Naive thymus-derived CD4-positive, alpha-beta T cell (primary cell): Measurements from ENCODE around the gene PDE5A. TPM values are rescaled to one million over a fixed set of nuclear protein-coding genes. Genes with fewer than 3 reads are reported as not detected.
"Not testable (repeated sequence)": the region's sequence is repeated elsewhere in the genome, so short reads cannot be mapped to it uniquely, and the experiment has no call there.

ENCODE experiments used
- ATAC-seq: fragments of 150-1000 bp; cut with Tn5 transposase; 2 replicates; pipeline ENCODE4 v1.10.0; 2021; ENCODE audit warnings: mild to moderate bottlenecking, moderate library complexity
- CTCF ChIA-PET: fragments of 350-600 bp; sonication (Branson Sonifier 250); formaldehyde crosslinking; loops from one replicate; lab custom pipeline; 2021; ENCODE audit warnings: antibody characterized with exemption; lab: Charles Lee
- POLR2A ChIA-PET: fragments of 350-600 bp; sonication (Branson Sonifier 250); formaldehyde crosslinking; loops from one replicate; lab custom pipeline; 2021; ENCODE audit warnings: antibody characterized with exemption, inconsistent platforms; lab: Charles Lee
- DNase-seq, 9 donors: peaks; one replicate each; pipeline versions ENCODE4 v3.0.0 to v3.0.0-alpha.2; 2020 to 2022; ENCODE audit warnings: mixed read lengths in 1 of 9
- H3K27ac ChIP-seq: one replicate; pipeline ENCODE4 v1.7.0; 2013; ENCODE audit warnings: mild to moderate bottlenecking, low read depth, low read length, moderate library complexity
- H3K27me3 ChIP-seq, 2 donors: one replicate each; pipeline ENCODE4 v1.7.0; 2013; ENCODE audit warnings: low read length in 2 of 2, mild to moderate bottlenecking in 2 of 2, moderate library complexity in 2 of 2; ENCODE audit not compliant: control insufficient read depth in 2 of 2, insufficient read depth in 2 of 2
- H3K36me3 ChIP-seq, 3 experiments: 1 replicate in 2 of 3; 2 replicates in 1 of 3; pipeline ENCODE4 v1.7.0; 2013; ENCODE audit warnings: low read length in 3 of 3, mild to moderate bottlenecking in 3 of 3, moderate library complexity in 1 of 3; ENCODE audit not compliant: insufficient read depth in 3 of 3, control insufficient read depth in 2 of 3
- H3K4me1 ChIP-seq, 2 donors: one replicate each; pipeline ENCODE4 v1.7.0; 2013; ENCODE audit warnings: low read length in 2 of 2, mild to moderate bottlenecking in 2 of 2, moderate library complexity in 1 of 2; ENCODE audit not compliant: control insufficient read depth in 2 of 2, insufficient read depth in 2 of 2
- H3K4me3 ChIP-seq: 2 replicates; pipeline ENCODE4 v1.7.0; 2013; ENCODE audit warnings: mild to moderate bottlenecking, low read length
- H3K9me3 ChIP-seq, 3 experiments: 1 replicate in 2 of 3; 2 replicates in 1 of 3; pipeline ENCODE4 v1.7.0; 2013; ENCODE audit warnings: low read length in 3 of 3; ENCODE audit not compliant: control insufficient read depth in 2 of 3
- H3K27ac Mint-ChIP-seq, 9 donors: one replicate each; pipeline ENCODE4 v1.8.0; 2020 to 2022; ENCODE audit warnings: mixed read lengths in 9 of 9, mild to moderate bottlenecking in 8 of 9, moderate library complexity in 5 of 9, inconsistent platforms in 2 of 9
- H3K27me3 Mint-ChIP-seq, 5 donors: one replicate each; pipeline ENCODE4 v1.8.0; 2021 to 2022; ENCODE audit warnings: mixed read lengths in 5 of 5, mild to moderate bottlenecking in 1 of 5
- H3K36me3 Mint-ChIP-seq, 5 donors: one replicate each; pipeline ENCODE4 v1.8.0; 2020 to 2022; ENCODE audit warnings: mixed read lengths in 5 of 5, mild to moderate bottlenecking in 3 of 5, inconsistent platforms in 1 of 5
- H3K4me1 Mint-ChIP-seq, 7 donors: one replicate each; pipeline ENCODE4 v1.8.0; 2020 to 2022; ENCODE audit warnings: mixed read lengths in 7 of 7, mild to moderate bottlenecking in 3 of 7, inconsistent platforms in 1 of 7
- H3K4me3 Mint-ChIP-seq, 10 donors: one replicate each; pipeline ENCODE4 v1.8.0; 2020 to 2022; ENCODE audit warnings: mild to moderate bottlenecking in 10 of 10, mixed read lengths in 10 of 10, moderate library complexity in 6 of 10, inconsistent platforms in 2 of 10
- H3K9me3 Mint-ChIP-seq, 11 donors: one replicate each; pipeline ENCODE4 v1.8.0; 2020 to 2022; ENCODE audit warnings: mixed read lengths in 11 of 11, mild to moderate bottlenecking in 4 of 11, inconsistent platforms in 1 of 11, moderate library complexity in 1 of 11
- intact Hi-C, 2 donors: fragments of 100-400 bp; cut with micrococcal nuclease; formaldehyde crosslinking; loops; one replicate each; pipeline ENCODE4 v1.15.1; 2023
- polyA plus RNA-seq, 2 donors: library from polyadenylated mRNA; unstranded; fragments of 300-500 nt; fragmentation: Illumina TruSeq; gene quantifications; one replicate each; pipeline ENCODE4 v1.2.3, GENCODE V29; 2021
- total RNA-seq, 6 experiments: library from RNA in 5 of 6; stranded (reverse) in 5 of 6; gene quantifications; 1 replicate in 5 of 6; 2 replicates in 1 of 6; pipeline ENCODE4 v1.2.3 and lab custom pipeline; 2021 to 2026

Gene PDE5A
- total and polyA plus RNA-seq, 7 experiments from 2014 or later = 0.21 to 2.6 (median 0.65) TPM

DNA sequence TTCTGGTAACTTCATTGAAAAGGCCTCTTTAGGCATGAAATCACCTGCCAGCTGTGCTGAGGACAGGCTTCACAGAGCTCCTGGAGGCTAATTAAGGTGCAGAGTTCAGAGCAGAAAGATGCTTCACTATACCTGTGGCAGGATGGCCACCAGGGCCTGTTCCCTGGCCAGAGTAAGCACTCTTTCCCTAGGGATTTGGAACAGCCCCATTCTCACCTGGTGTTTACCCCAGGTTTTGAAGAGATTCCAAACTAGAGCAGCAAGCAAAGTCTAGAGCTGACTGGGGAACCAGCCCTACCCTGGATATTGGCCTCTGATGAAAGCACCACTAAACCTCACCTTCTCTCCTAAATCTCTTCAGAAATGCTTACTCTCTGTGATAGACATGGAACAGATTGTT lies 148.8 kb downstream of the PDE5A start:
- ATAC-seq (no peak), DNase-seq (no peak)
- ChIA-PET POLR2A (no interaction called here), CTCF (no interaction called here)
- no peak overlapping the region for H3K4me3 Mint-ChIP-seq
- no peak overlapping the region for H3K27ac Mint-ChIP-seq
- Histone ChIP-seq H3K4me1 (no peaks in the 10 kb centered on the region), H3K9me3 (no peaks in the 10 kb centered on the region), H3K27ac (no peak overlapping the region), H3K27me3 (no peaks in the 10 kb centered on the region), H3K36me3 (peaks cover 0 to 24% (median 0%) of the 10 kb centered on the region in 3 experiments), H3K4me3 (no peak overlapping the region)
- H3K4me1 Mint-ChIP-seq = peaks cover 0 to 5% (median 0%) of the 10 kb centered on the region in 7 donors
- H3K27me3 Mint-ChIP-seq = no peaks in the 10 kb centered on the region
- H3K36me3 Mint-ChIP-seq = peaks cover 21 to 69% (median 57%) of the 10 kb centered on the region in 5 donors
- peaks cover 0 to 19% (median 6%) of the 10 kb centered on the region in 11 donors for H3K9me3 Mint-ChIP-seq
- intact Hi-C loops = no loop called here

GRCh38 chr4:119479180-119479808 lies 149.3 kb downstream of the PDE5A start:
- no peaks in the 10 kb centered on the region for H3K4me1 ChIP-seq
- peaks cover 20 to 65% (median 53%) of the 10 kb centered on the region in 5 donors for H3K36me3 Mint-ChIP-seq
- ATAC-seq = no peak
- no peak overlapping the region for H3K4me3 Mint-ChIP-seq
- H3K27me3 Mint-ChIP-seq = no peaks in the 10 kb centered on the region
- no peak overlapping the region for H3K27ac ChIP-seq
- ChIA-PET CTCF (no interaction called here), POLR2A (no interaction called here)
- no peak overlapping the region for H3K4me3 ChIP-seq
- H3K36me3 ChIP-seq = peaks cover 0 to 26% (median 0%) of the 10 kb centered on the region in 3 experiments
- DNase-seq = no peak
- no peaks in the 10 kb centered on the region for H3K27me3 ChIP-seq
- no peaks in the 10 kb centered on the region for H3K9me3 ChIP-seq
- intact Hi-C loops = no loop called here
- no peak overlapping the region for H3K27ac Mint-ChIP-seq
- H3K4me1 Mint-ChIP-seq = peaks cover 0 to 2% (median 0%) of the 10 kb centered on the region in 7 donors
- peaks cover 0 to 16% (median 4%) of the 10 kb centered on the region in 11 donors for H3K9me3 Mint-ChIP-seq

DNA sequence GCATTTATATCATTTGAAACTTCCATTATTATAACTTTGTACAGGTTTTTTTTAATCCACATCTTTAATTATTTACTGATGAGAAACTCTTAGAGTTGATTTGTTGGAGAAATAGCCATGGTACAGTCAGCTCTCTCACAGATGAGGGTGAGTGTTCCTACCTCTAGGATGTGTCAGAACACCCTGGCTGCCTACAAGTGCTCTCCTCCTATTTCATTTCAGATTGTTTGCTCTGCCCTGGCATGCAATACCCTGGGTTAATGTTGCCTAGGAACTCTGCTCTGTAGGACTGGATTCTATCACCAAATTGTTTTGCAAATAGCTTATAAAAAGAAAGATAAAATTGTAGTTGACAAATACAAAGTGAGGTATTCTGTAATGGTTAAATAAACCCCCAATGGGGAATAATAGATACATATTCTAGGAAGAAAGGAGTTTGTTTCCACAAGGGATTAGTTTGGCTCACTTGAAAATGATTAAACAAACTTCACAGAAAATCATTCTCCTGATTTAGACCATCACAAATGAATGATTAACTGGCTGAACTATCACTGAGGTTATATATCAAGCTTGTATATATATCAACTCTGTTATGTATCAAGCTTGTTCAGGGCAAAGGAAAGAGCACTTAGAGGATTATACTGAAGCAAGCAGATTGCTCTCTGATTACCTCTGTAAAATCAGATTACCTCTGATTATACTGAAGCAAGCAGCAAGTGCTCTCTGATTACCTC lies 150.0 kb downstream of the PDE5A start:
- Histone ChIP-seq H3K27me3 (no peaks in the 10 kb centered on the region), H3K27ac (no peak overlapping the region), H3K36me3 (peaks cover 0 to 26% (median 0%) of the 10 kb centered on the region in 3 experiments), H3K9me3 (no peaks in the 10 kb centered on the region), H3K4me1 (no peaks in the 10 kb centered on the region), H3K4me3 (no peak overlapping the region)
- ATAC-seq = no peak
- no peaks in the 10 kb centered on the region for H3K4me1 Mint-ChIP-seq
- CTCF ChIA-PET = no interaction called here
- H3K27ac Mint-ChIP-seq = no peak overlapping the region
- peaks cover 0 to 12% (median 2%) of the 10 kb centered on the region in 11 donors for H3K9me3 Mint-ChIP-seq
- H3K27me3 Mint-ChIP-seq = no peaks in the 10 kb centered on the region
- POLR2A ChIA-PET = no interaction called here
- H3K4me3 Mint-ChIP-seq = no peak overlapping the region
- intact Hi-C loops = no loop called here
- no peak for DNase-seq
- peaks cover 17 to 64% (median 49%) of the 10 kb centered on the region in 5 donors for H3K36me3 Mint-ChIP-seq

DNA sequence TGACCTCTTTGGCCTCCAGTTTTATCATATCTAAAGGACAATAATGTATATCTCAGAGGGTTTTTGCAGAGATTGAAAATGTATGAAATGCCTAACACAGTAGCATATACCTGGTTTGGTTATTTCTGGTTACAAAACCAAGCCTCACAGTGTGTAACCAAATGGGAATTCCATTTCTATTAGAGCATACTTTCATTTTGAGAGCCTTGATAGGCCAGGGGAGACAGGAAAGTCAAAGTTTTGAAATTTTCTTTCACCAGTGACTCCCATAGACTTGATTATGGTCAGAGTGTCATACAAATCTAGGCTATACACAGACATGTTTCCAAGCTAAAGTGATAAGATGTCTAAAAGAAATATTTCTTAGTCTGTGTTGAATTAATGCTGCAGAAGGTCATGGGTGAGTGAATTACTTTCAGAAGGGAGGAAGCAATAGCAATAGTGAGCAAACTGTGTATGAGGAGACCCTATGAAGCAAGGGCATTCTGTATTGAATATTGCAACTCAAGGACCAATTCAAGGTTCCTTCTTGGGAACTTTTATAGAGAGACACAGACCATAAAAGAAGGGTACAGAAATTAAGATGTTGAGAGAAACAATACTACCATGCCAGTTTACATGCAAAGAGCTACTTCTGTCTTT lies 151.1 kb downstream of the PDE5A start:
- ATAC-seq (no peak), DNase-seq (no peak)
- H3K4me1 ChIP-seq = no peaks in the 10 kb centered on the region
- H3K27me3 ChIP-seq = no peaks in the 10 kb centered on the region
- no peak overlapping the region for H3K27ac ChIP-seq
- intact Hi-C loops = no loop called here
- ChIA-PET CTCF (no interaction called here), POLR2A (no interaction called here)
- peaks cover 0 to 7% (median 2%) of the 10 kb centered on the region in 11 donors for H3K9me3 Mint-ChIP-seq
- no peaks in the 10 kb centered on the region for H3K9me3 ChIP-seq
- H3K4me3 ChIP-seq = no peak overlapping the region
- no peaks in the 10 kb centered on the region for H3K27me3 Mint-ChIP-seq
- H3K4me3 Mint-ChIP-seq = no peak overlapping the region
- H3K27ac Mint-ChIP-seq = peak overlapping the region in 1 of 9 donors; percentile 39
- peaks cover 0 to 26% (median 0%) of the 10 kb centered on the region in 3 experiments for H3K36me3 ChIP-seq
- peaks cover 10 to 61% (median 43%) of the 10 kb centered on the region in 5 donors for H3K36me3 Mint-ChIP-seq
- H3K4me1 Mint-ChIP-seq = no peaks in the 10 kb centered on the region

DNA sequence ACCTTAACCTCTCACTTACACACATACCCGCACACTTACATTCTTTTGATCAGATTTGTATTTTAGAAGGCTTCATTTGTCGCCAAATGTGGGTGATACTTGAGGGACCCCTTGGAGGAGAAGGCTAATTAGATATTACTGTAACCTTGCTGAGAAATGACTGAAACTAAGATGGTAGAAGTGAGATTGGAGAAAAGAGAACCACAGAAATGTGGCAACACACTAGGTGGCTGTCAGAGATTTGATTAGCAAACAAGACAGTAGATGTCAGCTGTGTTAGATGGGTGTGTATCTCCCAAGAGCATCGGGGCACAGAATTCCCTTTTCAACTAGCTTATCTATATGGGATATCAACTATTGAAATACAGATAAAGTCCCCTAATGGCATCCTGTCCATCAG lies 157.3 kb downstream of the PDE5A start:
- H3K36me3 ChIP-seq = peaks cover 0 to 23% (median 0%) of the 10 kb centered on the region in 3 experiments
- H3K27ac ChIP-seq = no peak overlapping the region
- Mint-ChIP-seq H3K4me3 (no peak overlapping the region), H3K27me3 (no peaks in the 10 kb centered on the region), H3K36me3 (peaks cover 11 to 54% (median 13%) of the 10 kb centered on the region in 5 donors), H3K27ac (no peak overlapping the region), H3K9me3 (no peaks in the 10 kb centered on the region), H3K4me1 (peaks cover 0 to 3% (median 0%) of the 10 kb centered on the region in 7 donors)
- ChIA-PET POLR2A (interaction anchor here (0.7 kb wide), 1 partner anchor 19 kb away, joined by 3 read pairs; no protein-coding TSS in a partner anchor), CTCF (no interaction called here)
- no peaks in the 10 kb centered on the region for H3K9me3 ChIP-seq
- no peaks in the 10 kb centered on the region for H3K4me1 ChIP-seq
- no peak for ATAC-seq
- intact Hi-C loops = no loop called here
- no peak overlapping the region for H3K4me3 ChIP-seq
- no peak for DNase-seq
- H3K27me3 ChIP-seq = no peaks in the 10 kb centered on the region

DNA sequence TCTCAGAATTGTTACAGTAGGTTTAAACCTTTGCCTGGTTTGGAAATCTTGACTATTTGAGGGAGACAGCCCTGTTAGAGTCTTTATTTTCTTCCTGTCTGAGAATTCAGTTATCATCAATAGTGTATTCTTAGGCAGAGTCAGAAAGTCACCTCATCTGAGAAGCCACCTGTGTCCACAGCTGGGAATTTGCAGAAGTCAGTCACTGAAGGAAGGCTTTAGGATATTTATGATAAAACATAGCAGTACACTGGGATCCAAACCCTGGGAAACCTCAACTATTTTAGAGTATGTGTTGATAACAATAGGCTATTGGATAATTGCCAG lies 157.9 kb downstream of the PDE5A start:
- POLR2A ChIA-PET, H3K9me3 ChIP-seq, H3K27me3 ChIP-seq, H3K9me3 Mint-ChIP-seq, H3K27me3 Mint-ChIP-seq, H3K4me1 Mint-ChIP-seq, H3K4me3 Mint-ChIP-seq, CTCF ChIA-PET, DNase-seq, H3K27ac Mint-ChIP-seq, intact Hi-C loops, H3K4me3 ChIP-seq, H3K27ac ChIP-seq, H3K4me1 ChIP-seq, ATAC-seq: not testable (repeated sequence)
- H3K36me3 ChIP-seq = peaks cover 0 to 18% (median 0%) of the 10 kb centered on the region in 3 experiments
- H3K36me3 Mint-ChIP-seq = peaks cover 11 to 55% (median 13%) of the 10 kb centered on the region in 5 donors
